ENCODE measurements around the gene GLYAT.

The GLYAT gene

DNA sequence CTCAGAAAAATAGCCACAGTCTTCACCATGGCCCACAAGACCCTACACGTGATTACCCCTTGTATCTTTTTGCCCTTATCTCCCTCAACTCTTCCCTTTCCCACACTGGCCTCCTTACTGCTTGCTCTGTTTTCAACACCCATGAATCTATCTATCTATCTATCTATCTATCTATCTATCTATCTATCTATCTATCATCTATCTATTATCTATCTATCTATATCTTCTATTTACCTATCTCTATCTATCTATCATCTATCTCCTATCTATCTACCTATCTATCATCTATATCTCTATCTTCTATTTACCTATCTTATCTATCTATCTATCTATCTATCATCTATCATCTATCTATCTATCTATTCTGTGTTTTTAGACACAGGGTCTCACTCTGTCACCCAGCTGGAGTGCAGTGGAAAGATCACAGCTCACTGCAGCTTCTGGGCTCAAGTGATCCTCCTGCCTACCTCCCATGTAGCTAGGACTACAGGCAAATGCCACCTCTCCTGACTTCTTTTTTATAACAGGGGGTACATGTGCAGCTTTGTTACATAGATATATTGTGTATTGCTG lies 55.1 kb downstream of the GLYAT start:
- no peak for DNase-seq (ENCODE audit: low read depth)
- no peak for TF ChIP-seq CTCF (IDR thresholded peaks at IDR 0.05; ENCODE audit: control insufficient read depth, insufficient read depth, low read depth, low read length, missing control alignments)
- no peak overlapping the region for H3K4me3 ChIP-seq (ENCODE audit: control insufficient read depth, low read depth, low read length)

GRCh38 chr11:58675334-58676155 lies 56.2 kb downstream of the GLYAT start:
- DNase-seq (ENCODE audit: low read depth), result peak; percentile 11
- no peak overlapping the region for H3K4me3 ChIP-seq (ENCODE audit: control insufficient read depth, low read depth, low read length)
- TF ChIP-seq CTCF (IDR thresholded peaks at IDR 0.05; ENCODE audit: control insufficient read depth, insufficient read depth, low read depth, low read length, missing control alignments), result peak; percentile 99

DNA sequence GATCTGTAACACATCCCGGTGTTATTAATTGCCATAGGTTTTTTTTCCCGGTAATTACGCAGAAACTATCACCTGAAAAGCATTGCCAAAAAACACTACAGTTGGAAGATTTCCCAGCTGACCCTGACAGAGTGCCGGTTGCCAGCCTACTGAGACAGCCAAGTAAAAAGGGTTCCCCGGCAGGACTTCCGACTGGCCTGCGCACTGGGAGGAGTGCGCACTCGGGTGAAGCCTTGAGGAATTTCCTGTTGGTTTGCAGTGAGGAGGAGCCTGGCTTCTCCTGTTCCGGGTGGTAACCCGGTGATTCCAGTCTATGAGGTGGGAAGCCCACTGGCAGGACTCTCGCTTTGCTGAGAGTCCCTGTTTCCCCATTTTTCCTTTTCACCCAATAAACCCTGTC lies 57.1 kb downstream of the GLYAT start:
- DNase-seq (ENCODE audit: low read depth), result no peak
- TF ChIP-seq CTCF (IDR thresholded peaks at IDR 0.05; ENCODE audit: control insufficient read depth, insufficient read depth, low read depth, low read length, missing control alignments), result no peak
- H3K4me3 ChIP-seq (ENCODE audit: control insufficient read depth, low read depth, low read length), result no peak overlapping the region

- no peak overlapping the region for H3K4me3 ChIP-seq (ENCODE audit: control insufficient read depth, low read depth, low read length)
- no peak for TF ChIP-seq CTCF (IDR thresholded peaks at IDR 0.05; ENCODE audit: control insufficient read depth, insufficient read depth, low read depth, low read length, missing control alignments)
- no peak for DNase-seq (ENCODE audit: low read depth)
These were observed 59.6 kb downstream of the GLYAT start for GRCh38 chr11:58671983-58672633.

- H3K4me3 ChIP-seq (ENCODE audit: control insufficient read depth, low read depth, low read length), result no peak overlapping the region
- no peak for DNase-seq (ENCODE audit: low read depth)
- TF ChIP-seq CTCF (IDR thresholded peaks at IDR 0.05; ENCODE audit: control insufficient read depth, insufficient read depth, low read depth, low read length, missing control alignments), result no peak
These were observed 71.7 kb downstream of the GLYAT start for GRCh38 chr11:58659910-58660570.

DNA sequence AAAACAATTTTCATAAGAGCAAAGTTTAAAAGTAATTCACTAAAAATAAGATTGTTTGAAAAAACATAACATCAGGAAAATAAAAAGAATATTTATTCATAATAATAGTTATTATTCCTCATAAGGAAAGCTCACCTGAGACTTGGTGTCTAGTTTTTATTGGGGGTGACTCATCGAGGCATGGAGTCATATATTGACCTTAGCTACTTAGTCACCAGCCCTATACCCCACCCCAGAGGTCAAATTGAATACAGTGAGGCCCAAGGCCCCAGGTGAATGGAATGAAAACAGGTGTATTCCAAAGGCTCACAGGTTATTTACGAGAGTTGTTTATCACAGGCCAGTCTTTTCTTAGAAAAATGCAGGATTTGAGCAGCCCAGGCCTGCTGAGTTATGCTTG lies 72.3 kb downstream of the GLYAT start:
- no peak for TF ChIP-seq CTCF (IDR thresholded peaks at IDR 0.05; ENCODE audit: control insufficient read depth, insufficient read depth, low read depth, low read length, missing control alignments)
- no peak overlapping the region for H3K4me3 ChIP-seq (ENCODE audit: control insufficient read depth, low read depth, low read length)
- DNase-seq (ENCODE audit: low read depth), result no peak

Measured in AG09309 (cell line).